Caco-2 (cell line): ENCODE data around the gene CNKSR3. TPM values are rescaled to one million over a fixed set of nuclear protein-coding genes. Genes with fewer than 3 reads are reported as not detected.
A peak's percentile ranks its signal among the peaks of the same experiment; 100 is the strongest.

Experiments
- BruUV-seq: library from RNA; stranded (reverse); fragments of 400-500 nt; replicated peaks from 2 replicates; lab custom pipeline; 2021; lab: Mats Ljungman, UMichigan
- CTCF ChIA-PET: fragments of 300-600 bp; sonication (Branson Sonifier 250); formaldehyde crosslinking; loops from one replicate; lab custom pipeline; 2022; ENCODE audit warnings: antibody characterized with exemption; lab: Charles Lee
- POLR2A ChIA-PET: fragments of 300-600 bp; sonication (Branson Sonifier 250); formaldehyde crosslinking; loops from one replicate; lab custom pipeline; 2022; ENCODE audit warnings: antibody characterized with exemption; lab: Charles Lee
- DNase-seq, 2 experiments: peaks; one replicate each; pipeline versions ENCODE4 v3.0.0 to v3.0.0-alpha.2; 2020 to 2022
- H3K27me3 ChIP-seq: replicated peaks from 2 replicates; pipeline ENCODE4 v1.6.0; 2011; ENCODE audit warnings: low read length; ENCODE audit not compliant: control insufficient read depth, insufficient read depth
- H3K36me3 ChIP-seq: 2 replicates; pipeline ENCODE4 v1.5.1; 2011; ENCODE audit warnings: low read length; ENCODE audit not compliant: control insufficient read depth, insufficient read depth
- H3K4me1 ChIP-seq: fragments of 250-450 bp; sonication (Bioruptor Pico); 2 replicates; pipeline ENCODE4 v1.5.1; 2020; ENCODE audit warnings: mild to moderate bottlenecking
- H3K4me3 ChIP-seq: 2 replicates; pipeline ENCODE4 v1.5.1; 2011; ENCODE audit warnings: low read depth, mild to moderate bottlenecking, control low read depth, low read length
- H3K9me3 ChIP-seq: fragments of 250-450 bp; sonication (Bioruptor Pico); 2 replicates; pipeline ENCODE4 v1.5.1; 2020; ENCODE audit warnings: mild to moderate bottlenecking, moderate library complexity
- H3K27ac Mint-ChIP-seq: one replicate; pipeline ENCODE4 v1.8.0; 2022; ENCODE audit warnings: mixed read lengths; ENCODE audit not compliant: unreplicated experiment
- H3K27me3 Mint-ChIP-seq: one replicate; pipeline ENCODE4 v1.8.0; 2022; ENCODE audit warnings: mixed read lengths; ENCODE audit not compliant: insufficient read depth, unreplicated experiment
- H3K36me3 Mint-ChIP-seq: one replicate; pipeline ENCODE4 v1.8.0; 2022; ENCODE audit warnings: mild to moderate bottlenecking, mixed read lengths; ENCODE audit not compliant: insufficient read depth, unreplicated experiment
- H3K4me1 Mint-ChIP-seq: one replicate; pipeline ENCODE4 v1.8.0; 2022; ENCODE audit warnings: low read depth, mixed read lengths; ENCODE audit not compliant: unreplicated experiment
- H3K4me3 Mint-ChIP-seq: one replicate; pipeline ENCODE4 v1.8.0; 2022; ENCODE audit warnings: mild to moderate bottlenecking, moderate library complexity, mixed read lengths; ENCODE audit not compliant: unreplicated experiment
- H3K9me3 Mint-ChIP-seq: one replicate; pipeline ENCODE4 v1.8.0; 2022; ENCODE audit warnings: mixed read lengths; ENCODE audit not compliant: unreplicated experiment
- intact Hi-C: fragments of 100-400 bp; cut with micrococcal nuclease; formaldehyde crosslinking; loops from one replicate; pipeline ENCODE4 v1.10.0; 2022; ENCODE audit not compliant: unreplicated experiment
- total RNA-seq: library from RNA; stranded (reverse); gene quantifications from 2 replicates; pipeline ENCODE4 v1.2.3, GENCODE V29; 2022
- TF ChIP-seq, protein P1 (sequence below), 2 experiments: fragments of 200-600 bp in 1 of 2; IDR thresholded peaks; 1 replicate in 1 of 2; 2 replicates in 1 of 2; pipeline versions ENCODE4 v1.5.1 to v1.8.0; 2011 to 2022; ENCODE audit warnings: antibody characterized with exemption in 1 of 2, control low read depth in 1 of 2, inconsistent platforms in 1 of 2, low read depth in 1 of 2, low read length in 1 of 2, mild to moderate bottlenecking in 1 of 2, moderate library complexity in 1 of 2; ENCODE audit not compliant: insufficient read depth in 1 of 2, severe bottlenecking in 1 of 2, unreplicated experiment in 1 of 2

The CNKSR3 gene
- total RNA-seq, 1 experiment from 2014 or later: 33.1 TPM

DNA sequence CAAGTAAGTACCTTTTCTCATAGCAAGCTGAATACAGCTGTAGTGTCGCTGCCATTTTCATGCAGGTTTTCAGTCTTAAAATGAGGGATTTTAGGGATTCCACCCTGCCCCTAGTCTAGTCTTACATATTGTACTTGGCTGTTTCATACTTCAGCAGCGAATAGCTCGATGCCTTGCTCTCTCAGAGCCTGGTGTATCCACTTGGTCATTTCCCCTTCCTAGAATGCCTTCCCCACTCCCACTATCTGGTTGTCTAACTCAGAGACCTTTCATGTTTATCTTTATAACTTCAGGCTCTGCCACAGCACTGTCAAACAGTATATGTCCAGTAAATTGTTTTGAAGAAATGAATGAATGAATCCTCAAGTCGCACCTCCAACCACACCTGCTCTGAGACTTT, 132.8 kb downstream of the CNKSR3 start:
- Mint-ChIP-seq H3K36me3 (peaks cover 4% of the 10 kb centered on the region), H3K4me1 (peaks cover 17% of the 10 kb centered on the region), H3K27ac (peak overlapping the region; percentile 36), H3K4me3 (no peak overlapping the region), H3K27me3 (no peaks in the 10 kb centered on the region), H3K9me3 (no peaks in the 10 kb centered on the region)
- ChIA-PET POLR2A (no interaction called here), CTCF (interaction anchor here (0.6 kb wide), 1 partner anchor 296 kb away, joined by 3 read pairs; no protein-coding TSS in a partner anchor)
- Histone ChIP-seq H3K4me3 (no peak overlapping the region), H3K9me3 (no peaks in the 10 kb centered on the region), H3K27me3 (no peaks in the 10 kb centered on the region), H3K36me3 (no peaks in the 10 kb centered on the region), H3K4me1 (peaks cover 23% of the 10 kb centered on the region)
- no TSS peak for BruUV-seq
- no peak for DNase-seq
- intact Hi-C loops: no loop called here
- TF ChIP-seq, protein P1, sequence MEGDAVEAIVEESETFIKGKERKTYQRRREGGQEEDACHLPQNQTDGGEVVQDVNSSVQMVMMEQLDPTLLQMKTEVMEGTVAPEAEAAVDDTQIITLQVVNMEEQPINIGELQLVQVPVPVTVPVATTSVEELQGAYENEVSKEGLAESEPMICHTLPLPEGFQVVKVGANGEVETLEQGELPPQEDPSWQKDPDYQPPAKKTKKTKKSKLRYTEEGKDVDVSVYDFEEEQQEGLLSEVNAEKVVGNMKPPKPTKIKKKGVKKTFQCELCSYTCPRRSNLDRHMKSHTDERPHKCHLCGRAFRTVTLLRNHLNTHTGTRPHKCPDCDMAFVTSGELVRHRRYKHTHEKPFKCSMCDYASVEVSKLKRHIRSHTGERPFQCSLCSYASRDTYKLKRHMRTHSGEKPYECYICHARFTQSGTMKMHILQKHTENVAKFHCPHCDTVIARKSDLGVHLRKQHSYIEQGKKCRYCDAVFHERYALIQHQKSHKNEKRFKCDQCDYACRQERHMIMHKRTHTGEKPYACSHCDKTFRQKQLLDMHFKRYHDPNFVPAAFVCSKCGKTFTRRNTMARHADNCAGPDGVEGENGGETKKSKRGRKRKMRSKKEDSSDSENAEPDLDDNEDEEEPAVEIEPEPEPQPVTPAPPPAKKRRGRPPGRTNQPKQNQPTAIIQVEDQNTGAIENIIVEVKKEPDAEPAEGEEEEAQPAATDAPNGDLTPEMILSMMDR (IDR thresholded peaks at IDR 0.05; ENCODE audit: insufficient read depth in 1 of 2, low read depth in 1 of 2, low read length in 1 of 2, severe bottlenecking in 1 of 2, unreplicated experiment in 1 of 2): no peak

DNA sequence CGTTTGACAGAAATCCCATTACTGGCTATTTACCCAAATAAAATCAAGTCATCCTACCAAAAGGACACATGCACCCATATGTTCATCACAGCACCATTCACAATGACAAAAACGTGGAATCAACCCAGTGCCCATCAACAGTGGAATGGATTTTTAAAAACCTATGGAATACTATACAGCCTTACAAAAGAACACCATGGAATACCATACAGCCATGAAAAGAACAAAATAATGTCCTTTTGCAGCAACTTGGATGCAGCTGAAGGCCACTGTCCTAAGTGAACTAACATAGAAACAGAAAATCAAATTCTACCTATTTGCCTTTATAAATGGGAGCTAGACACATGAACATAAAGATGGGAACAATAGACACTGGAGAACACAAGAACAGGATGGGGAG, 136.5 kb downstream of the CNKSR3 start:
- no peak overlapping the region for H3K4me3 Mint-ChIP-seq
- peaks cover 34% of the 10 kb centered on the region for H3K4me1 Mint-ChIP-seq
- no peaks in the 10 kb centered on the region for H3K9me3 Mint-ChIP-seq
- TF ChIP-seq, protein P1 (IDR thresholded peaks at IDR 0.05; ENCODE audit: insufficient read depth in 1 of 2, low read depth in 1 of 2, low read length in 1 of 2, severe bottlenecking in 1 of 2, unreplicated experiment in 1 of 2): no peak
- intact Hi-C loops: loop anchor here (5.0 kb wide), 2 partner anchors 77 to 138 kb away; partner anchors contain the start of gene CNKSR3
- no peak for DNase-seq
- H3K27me3 Mint-ChIP-seq: no peaks in the 10 kb centered on the region
- no TSS peak for BruUV-seq
- peaks cover 32% of the 10 kb centered on the region for H3K4me1 ChIP-seq
- no peak overlapping the region for H3K4me3 ChIP-seq
- H3K9me3 ChIP-seq: no peaks in the 10 kb centered on the region
- H3K36me3 Mint-ChIP-seq: peaks cover 7% of the 10 kb centered on the region
- no peaks in the 10 kb centered on the region for H3K27me3 ChIP-seq
- peak overlapping the region; percentile 48 for H3K27ac Mint-ChIP-seq
- POLR2A ChIA-PET: no interaction called here
- no peaks in the 10 kb centered on the region for H3K36me3 ChIP-seq
- CTCF ChIA-PET: no interaction called here

DNA sequence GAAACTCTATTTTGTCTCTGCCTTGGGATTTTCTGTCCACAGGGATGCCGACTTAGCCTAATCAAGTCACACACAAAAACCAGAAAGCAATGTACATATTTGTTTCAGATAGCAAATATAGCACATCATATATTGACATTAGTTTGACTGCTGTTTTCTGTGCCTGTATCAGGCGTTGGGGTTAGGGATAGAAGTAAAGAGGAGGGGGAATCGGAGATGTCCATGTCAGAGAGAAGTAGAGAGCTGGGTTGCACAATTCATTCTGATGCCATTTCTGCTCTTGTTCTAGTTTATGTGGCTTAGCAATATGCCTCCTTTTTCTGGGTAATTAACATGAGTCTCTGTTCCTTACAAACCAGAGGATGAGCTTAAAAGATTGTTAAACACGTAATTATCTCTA, 139.2 kb downstream of the CNKSR3 start:
- peaks cover 22% of the 10 kb centered on the region for H3K4me1 ChIP-seq
- peaks cover 4% of the 10 kb centered on the region for H3K36me3 Mint-ChIP-seq
- TF ChIP-seq, protein P1 (IDR thresholded peaks at IDR 0.05; ENCODE audit: insufficient read depth in 1 of 2, low read depth in 1 of 2, low read length in 1 of 2, severe bottlenecking in 1 of 2, unreplicated experiment in 1 of 2): no peak
- intact Hi-C loops: loop anchor here (1.0 to 5.0 kb wide), 6 partner anchors 11 to 217 kb away; partner anchors contain the start of gene CNKSR3
- ChIA-PET POLR2A (no interaction called here), CTCF (no interaction called here)
- BruUV-seq: no TSS peak
- DNase-seq: peak in 1 of 2 experiments; percentile 57
- H3K9me3 ChIP-seq: no peaks in the 10 kb centered on the region
- no peaks in the 10 kb centered on the region for H3K27me3 Mint-ChIP-seq
- no peaks in the 10 kb centered on the region for H3K27me3 ChIP-seq
- H3K4me1 Mint-ChIP-seq: peaks cover 20% of the 10 kb centered on the region
- no peaks in the 10 kb centered on the region for H3K9me3 Mint-ChIP-seq
- H3K4me3 Mint-ChIP-seq: peak overlapping the region; percentile 39
- H3K4me3 ChIP-seq: no peak overlapping the region
- peak overlapping the region; percentile 19 for H3K27ac Mint-ChIP-seq
- H3K36me3 ChIP-seq: no peaks in the 10 kb centered on the region
